GOT3 (cell line): ENCODE results near the gene PRDX3.
"Not testable (repeated sequence)": the region's sequence is repeated elsewhere in the genome, so short reads cannot be mapped to it uniquely, and the experiment has no call there.

Experiments
- DNase-seq: peaks from one replicate; lab custom pipeline; 2025; ENCODE audit warnings: mixed read lengths; lab: John Stamatoyannopoulos, UW

PRDX3 gene

DNA sequence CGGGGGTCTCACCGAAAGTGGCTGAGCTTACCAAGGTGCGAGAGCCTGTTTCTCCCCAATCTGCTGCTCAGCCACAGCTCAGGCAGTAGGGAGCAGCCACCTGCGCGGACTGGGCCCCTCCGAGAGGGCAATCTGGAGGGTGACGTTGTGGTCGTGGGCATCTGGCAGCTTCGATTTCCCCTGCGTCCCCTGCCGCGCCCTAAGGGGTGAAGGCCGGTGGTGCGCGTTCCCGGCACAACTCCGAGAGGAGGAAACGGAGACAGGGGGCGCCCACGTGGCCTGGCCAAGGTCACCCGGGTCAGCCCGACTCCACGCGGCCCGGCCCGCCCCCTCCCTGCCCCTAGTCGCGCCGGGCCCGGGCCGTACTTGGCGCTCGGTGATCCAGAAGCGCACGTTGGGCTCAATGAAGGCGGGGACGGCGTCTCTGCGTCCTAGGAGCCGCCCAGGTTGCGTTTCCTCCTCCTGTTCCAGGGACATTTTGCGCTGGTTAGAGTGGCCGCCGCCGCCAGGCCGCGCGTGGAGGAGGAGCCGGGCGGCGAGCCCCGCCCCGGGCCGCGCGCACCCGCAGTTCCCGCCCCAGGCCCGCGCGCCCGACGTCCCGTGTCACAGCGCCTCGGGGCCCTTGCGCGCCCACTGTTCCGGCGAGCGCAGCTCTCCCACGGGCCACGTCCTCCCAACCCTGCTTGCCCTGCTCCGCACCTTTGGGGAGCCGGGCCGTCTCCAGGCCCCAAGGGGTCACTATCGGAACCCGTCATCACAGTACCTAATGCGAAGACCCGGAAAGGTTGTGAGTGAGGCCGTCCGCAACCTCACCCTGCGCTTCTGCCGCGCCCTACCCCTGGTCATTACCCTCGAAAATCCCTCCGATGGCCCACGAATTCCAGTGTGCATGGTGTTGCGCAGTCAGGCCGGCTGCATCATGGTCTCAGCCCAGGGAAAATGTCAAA is 13.2 kb downstream of the PRDX3 start, which contains the start of gene SFXN4:
SFXN4 (minus strand) TSS at position 544 of the 947 bp plus-strand sequence; CDS start at position 477, 67 bp downstream.
- peak; percentile 37 for DNase-seq

DNA sequence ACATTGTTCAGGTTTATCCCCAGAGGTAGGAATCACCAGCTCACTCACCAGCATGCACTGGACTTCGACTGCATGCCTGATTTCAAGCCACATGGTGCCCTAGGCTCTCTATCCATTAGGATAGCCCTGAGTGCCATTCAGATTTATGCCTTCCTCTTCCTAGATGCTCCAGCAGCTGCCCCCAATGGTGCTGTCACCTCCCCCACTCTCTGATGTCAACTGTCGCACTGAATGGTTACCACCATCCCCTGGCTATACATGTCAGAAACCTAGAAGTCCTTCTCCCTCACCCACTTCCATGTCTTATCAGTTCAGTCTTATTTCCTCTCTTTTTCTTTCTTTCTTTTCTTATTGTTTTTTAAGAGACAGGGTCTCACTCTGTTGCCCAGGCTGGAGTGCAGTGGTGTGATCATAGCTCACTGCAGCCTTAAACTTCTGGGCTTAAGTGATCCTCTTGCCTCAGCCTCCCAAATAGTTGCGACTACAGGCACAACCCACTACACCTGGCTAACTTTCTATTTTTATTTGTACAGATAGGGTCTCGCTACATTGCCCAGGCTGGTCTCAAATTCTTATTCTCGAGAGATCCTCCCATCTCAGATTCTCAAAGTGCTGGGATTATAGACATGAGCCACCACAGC is 16.0 kb downstream of the PRDX3 start:
- no peak for DNase-seq

DNA sequence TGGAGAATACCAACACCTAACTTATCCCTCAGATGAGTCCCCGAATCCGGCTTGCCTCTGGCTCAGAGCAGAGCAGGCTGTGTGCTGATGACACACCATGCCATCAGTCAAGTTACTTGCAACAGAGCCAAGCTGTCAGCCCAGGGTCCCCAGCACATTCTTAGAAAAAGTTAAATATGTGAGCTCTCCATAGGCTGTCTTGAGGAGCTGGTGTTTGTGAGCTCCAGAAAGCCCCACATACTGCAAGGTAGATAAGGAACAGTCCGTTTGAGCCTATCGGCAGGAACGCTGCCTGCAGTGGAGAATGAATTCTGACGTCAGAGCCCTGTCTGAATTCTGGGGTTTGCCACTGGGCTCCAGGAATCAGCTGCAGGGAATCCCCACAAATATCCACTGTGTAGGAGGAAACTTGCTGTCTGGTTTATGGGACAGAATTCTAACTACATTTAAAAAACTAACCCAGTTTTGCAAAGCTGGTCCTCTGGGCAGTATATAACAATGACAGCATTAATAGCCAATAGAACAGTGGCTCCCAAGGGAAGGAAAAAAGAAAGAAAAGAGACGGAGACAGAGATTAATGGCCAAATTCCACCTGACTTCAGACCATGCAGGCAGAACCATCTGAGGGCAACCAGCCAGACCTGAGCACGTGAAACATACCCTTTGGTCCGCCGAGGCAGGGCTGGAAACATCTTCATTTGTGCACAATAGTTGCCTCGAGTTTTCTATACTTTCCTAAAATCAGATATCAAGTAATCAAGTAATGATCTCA is 16.7 kb downstream of the PRDX3 start:
- no peak for DNase-seq

DNA sequence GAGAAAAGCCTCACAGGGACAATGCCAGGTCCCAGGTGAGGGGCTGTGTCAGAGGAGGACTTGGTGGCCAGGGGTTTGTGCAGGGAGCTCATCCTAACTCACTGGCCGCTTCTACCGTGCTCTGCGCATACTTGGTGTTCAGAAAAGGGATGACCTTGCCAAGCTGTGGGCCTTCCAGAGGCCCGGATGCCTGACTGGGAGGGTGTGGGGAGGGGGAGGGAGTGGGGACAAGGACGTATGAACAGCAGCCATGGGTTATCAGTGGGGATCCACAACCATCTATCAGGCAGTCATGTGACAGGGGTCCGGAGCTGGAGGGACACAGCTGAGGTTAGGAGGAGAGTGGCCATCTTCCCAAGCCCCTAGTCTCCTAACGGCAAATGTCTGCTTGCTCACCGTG is 19.3 kb downstream of the PRDX3 start:
- no peak for DNase-seq

DNA sequence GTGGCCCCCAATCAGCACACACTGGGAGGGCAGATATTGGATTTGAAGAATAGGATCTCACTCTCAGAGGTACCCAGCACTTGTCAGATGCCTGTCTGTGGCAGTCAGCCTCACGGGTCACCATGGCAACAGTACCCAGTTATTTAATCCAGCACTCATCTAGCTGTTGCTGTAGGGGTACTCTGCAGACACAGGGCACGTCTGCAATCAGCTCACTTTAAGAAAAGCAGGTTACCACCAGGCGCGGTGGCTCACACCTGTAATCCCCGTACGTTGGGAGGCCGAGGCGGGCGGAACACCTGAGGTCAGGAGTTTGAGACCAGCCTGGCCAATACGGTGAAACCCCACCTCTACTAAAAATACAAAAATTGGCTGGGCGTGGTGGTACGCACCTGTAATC is 25.0 kb downstream of the PRDX3 start:
- no peak for DNase-seq

DNA sequence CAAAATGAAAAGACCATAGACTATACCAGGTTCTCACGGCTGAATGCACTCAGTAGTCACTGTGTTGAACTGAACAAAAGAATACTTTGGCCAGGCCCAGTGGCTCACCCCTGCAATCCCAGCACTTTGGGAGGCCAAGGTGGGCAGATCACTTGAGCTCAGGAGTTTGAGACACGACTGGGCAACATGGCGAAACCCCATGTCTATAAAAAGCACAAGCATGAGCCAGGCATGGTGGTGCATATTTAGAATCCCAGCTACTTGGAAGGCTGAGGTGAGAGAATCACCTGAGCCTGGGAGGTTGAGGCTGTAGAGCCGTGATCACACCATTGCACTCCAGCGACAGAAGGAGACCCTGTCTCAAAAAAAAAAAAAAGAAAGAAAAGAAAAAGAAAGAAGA is 25.6 kb downstream of the PRDX3 start:
- DNase-seq, result no peak

DNA sequence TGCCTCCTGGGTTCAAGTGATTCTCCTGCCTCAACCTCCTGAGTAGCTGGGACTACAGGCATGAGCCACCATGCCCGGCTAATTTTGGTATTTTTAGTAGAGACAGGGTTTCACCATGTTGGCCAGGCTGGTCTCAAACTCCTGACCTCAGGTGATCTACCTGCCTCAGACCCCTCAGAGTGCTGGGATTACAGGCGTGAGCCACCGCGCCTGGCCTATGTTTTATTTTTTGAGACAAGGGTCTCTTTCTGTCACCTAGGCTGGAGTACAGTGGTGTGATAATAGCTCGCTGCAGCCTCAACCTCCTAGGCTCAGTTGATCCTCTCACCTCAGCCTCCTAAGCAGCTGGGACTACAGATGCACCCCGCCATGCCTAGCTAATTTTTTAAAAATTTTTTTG is 27.0 kb downstream of the PRDX3 start:
- DNase-seq, result not testable (repeated sequence)

DNA sequence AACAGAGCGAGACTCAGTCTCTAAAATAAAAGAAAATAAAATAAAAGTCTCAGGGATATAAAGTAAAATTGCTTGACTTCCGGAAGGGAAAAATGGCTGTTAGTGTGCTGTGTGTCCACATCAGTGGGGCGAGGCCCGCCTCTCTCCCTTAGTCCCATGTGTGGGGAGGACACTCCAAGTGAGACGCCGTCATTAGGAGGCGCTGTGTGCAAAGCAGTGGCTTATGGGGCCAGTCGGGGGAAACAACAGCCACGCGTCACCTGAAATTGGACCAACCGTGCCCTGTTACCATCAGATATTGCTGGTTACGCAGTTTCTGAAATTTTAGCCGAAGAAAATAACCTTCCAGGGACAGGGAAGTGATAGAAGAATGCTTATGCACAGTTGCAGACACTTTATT is 28.9 kb downstream of the PRDX3 start:
- DNase-seq, result no peak

DNA sequence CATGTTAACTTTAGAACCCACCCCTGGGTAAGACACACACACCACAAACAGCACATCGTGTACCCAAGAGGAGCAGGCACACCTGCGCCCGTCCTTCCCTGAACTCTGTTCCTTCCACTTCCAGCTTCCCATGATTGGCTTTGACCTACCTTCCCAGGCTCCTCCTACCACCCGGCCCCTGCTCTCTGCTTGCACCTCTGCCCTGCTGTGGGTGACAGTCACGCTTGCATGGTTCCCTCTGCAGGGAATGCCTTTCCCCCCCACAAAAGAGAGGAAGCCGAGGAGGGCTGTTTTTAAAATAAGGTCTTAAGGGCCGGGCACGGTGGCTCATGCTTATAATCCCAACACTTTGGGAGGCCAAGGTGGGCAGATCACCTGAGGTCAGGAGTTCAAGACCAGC is 29.5 kb downstream of the PRDX3 start:
- no peak for DNase-seq

DNA sequence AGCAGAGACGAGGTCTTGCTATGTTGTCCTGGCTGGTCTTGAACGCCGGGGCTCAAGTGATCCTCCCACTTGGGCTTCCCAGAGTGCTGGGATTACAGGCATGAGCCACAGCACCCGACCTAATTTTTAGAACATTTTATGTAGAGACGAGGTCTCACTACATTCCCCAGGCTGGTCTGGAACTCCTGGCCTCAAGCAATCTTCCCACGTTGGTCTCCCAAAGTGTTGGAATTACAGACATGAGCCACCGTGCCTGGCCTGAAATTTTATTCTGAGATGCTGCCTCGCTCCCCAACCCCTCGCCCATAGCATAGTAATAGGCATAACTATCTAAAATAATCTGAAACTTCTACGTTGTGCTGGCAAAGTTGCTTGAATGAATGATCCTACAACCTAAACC is 35.0 kb downstream of the PRDX3 start:
- DNase-seq, result no peak

DNA sequence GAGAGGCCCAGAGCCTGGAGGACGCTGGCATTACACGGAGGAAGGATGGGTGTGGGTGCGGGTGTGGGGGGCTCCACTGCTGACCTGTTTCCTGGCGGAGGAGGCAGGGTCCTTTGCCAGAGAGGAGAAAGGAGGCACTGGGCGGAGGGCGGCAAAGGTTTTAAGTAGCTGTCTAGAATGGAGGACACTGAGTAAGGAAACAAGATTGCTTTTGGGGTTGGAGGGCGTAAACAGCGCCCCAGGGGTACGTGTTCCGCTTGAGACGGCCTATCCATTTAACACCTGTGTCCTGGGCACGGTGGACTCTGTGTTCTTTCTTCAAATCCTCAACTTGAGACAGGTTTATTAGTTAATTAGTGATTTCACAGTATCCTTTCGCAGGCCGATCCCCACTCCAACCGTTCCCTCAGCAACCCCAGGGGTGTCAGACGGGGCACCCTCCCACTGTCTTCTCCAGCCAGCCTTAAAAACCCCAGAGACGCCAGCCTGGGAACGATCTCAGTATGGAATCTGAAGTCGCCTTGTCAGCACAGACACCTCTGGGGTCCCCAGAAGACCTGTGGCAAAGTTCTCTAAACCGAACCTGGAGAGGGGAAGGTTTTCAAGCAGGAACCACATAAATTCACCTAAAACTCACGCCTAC is 37.9 kb downstream of the PRDX3 start:
- no peak for DNase-seq

DNA sequence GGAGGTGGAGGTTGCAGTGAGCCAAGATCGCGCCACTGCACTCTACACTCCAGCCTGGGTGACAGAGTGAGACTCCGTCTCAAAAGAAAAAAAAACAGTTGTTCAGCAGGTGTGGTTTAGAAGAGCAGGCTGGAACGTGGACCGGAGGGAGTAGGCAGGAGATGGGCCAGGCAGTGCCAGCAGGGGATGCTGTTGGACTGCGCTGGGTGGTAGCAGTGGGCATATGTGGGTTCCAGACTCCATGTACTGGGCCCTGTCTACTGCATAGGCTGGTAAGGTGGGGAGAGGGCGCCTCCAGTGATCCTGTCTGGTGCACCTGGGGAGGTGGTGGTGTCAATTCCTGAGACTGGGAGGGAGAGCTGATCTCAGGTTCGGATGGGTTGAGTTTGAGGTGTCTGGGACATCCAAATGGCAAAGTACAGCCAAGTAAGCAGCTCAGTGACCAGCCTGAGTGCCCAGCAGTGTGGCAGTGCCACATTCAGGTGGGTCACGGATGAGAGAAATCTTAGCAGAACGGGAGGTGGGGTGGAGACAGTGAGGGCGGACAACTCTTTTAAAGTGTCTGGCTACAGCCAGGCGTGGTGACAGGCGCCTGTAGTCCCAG is 39.0 kb downstream of the PRDX3 start:
- no peak for DNase-seq

DNA sequence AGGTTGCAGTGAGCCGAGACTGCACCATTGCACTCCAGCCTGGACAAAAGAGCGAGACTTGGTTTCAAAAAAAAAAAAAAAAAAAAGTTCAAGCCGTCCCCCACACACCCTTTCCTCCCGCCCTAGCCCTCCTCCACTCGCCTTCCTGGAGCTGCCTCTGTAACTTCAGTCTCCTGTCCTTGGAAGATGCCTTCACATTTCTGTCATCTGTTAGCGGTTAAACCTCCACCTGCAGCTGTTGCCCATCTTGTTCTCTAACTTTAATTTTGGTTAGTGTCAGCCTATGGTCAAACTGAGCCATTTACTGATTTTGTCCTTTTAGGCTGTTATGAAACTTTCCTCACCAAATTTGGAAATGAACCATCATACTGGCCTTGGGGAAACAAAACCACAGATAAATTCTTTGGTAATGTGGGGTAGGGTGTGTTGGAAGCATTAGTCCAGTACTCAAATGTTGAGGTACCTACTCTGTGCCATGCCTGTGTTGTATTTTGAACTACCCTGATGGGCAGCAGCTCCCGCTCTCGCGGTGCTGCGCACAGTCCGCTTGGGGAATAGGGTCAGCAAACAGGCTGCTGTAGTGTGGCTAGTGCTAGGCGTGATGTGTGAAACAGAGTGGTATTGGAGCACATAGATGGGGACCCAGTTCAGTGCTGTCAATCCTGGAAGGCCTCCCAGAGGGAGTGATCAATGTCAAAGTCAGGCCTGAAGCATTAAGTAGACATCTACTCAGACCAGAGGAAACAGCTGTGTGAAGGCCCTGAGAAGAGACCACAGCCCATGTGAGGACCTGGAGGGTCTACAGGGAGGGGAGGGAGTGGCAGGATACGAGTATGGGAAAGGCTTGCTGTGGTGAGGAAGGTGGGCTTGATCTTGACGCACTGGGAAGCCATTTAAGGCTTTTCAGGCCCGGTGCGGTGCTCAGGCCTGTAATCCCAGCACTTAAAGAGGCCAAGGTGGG is 40.0 kb downstream of the PRDX3 start:
- DNase-seq, result no peak

DNA sequence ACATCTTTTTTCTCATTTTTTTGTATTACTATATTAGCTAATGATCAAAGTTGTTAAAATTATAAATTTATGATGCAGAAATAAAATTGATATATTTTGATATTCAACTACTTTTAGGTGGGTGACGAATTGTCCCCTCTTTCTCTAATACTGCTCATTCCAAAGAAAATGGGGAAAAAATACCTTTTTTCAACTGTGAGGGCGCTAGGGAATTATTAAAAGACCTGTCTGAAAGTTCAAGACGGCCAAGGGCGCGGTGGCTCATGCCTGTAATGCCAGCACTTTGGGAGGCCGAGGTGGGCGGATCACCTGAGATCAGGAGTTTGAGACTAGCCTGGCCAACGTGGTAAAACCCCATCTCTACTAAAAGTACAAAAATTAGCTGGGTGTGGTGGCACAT is 40.7 kb downstream of the PRDX3 start:
- DNase-seq, result not testable (repeated sequence)

DNA sequence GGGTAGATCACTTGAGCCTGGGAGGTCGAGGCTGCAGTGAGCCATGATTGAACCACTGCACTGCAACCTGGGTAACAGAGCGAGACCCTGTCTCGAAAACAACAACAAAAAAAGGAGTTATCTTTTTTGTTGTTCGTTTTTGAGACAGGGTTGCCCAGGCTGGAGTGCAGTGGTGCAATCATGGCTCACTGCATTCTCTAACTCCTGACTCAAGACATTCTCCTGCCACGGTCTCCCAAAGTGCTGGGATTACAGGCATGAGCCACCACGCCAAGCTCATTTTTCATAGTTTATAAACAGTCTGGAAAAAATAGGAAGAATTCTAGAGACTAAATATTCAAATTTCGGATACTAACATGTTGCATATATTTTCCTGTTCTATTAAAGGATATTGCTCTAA is 42.5 kb downstream of the PRDX3 start:
- DNase-seq, result no peak

DNA sequence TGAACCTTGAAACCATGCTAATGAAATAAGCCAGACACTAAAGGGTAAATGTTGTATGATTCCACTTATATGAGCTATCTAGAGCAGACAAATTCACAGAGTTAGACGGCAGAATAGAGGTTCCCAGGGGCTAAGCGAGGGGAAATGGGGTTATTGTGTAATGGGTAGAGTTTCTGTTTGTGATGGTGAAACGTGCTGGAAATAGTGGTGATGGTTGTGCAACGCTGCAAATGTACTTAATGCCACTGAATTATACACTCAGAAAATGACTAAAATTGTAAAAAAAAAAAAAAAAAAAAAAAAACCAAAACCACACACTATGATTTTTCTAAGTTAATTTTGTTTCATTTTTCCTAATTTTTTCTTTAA is 43.1 kb downstream of the PRDX3 start:
- DNase-seq, result no peak

DNA sequence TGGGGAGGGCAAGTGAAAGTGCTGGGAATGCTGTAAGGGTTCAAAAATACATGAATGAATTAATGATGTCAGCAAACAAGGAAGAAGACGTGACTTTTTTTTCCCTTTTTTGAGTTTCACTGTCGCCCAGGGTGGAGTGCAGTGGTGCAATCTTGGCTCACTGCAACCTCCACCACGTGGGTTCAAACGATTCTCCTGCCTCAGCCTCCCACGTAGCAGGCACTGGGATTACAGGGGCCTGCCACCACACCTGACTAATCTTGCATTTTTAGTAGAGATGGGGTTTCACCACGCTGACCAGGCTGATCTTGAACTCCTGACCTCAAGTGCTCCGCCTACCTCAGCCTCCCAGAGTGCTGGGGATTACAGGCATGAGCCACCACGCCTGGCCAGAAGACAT is 44.7 kb downstream of the PRDX3 start:
- DNase-seq, result no peak

DNA sequence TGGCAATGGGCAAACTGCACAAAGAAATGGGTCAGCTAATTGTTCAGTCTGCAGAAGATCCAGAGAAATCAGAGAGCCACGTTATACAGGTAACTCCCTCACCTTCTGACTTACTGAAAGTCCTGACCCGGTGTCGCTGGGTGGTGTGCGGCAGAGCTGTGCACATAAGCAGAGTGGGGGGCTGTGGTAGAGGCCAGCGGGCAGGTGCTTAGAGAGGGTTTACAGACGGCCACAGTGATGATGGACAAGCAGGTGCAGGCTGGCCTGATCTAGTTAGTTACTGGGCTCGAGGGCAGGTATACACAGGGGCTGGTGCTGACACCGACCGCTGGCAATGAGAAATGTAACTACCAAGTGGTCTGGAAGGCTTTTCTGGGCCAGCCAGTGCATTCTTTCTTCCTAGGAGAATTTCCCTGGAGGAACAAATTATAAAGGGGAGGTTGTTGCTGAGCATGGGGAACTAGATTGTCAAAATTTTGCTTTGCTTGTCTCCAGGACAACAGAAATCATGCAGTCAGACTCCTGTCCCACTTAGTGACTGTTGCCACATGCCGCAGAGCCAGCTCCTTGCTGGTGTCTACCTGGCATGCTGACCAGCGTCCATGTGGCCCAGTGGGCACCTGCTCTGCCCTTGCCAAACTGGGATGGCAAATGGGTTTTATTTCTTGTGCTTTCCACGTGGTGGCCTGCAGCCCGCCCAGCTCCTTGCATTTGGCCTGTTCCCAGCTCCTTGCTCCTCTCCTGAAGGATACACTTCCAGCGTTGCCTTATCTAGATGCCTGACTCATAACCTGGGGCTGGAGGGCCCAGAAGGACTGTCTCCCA is 45.9 kb downstream of the PRDX3 start:
- no peak for DNase-seq

DNA sequence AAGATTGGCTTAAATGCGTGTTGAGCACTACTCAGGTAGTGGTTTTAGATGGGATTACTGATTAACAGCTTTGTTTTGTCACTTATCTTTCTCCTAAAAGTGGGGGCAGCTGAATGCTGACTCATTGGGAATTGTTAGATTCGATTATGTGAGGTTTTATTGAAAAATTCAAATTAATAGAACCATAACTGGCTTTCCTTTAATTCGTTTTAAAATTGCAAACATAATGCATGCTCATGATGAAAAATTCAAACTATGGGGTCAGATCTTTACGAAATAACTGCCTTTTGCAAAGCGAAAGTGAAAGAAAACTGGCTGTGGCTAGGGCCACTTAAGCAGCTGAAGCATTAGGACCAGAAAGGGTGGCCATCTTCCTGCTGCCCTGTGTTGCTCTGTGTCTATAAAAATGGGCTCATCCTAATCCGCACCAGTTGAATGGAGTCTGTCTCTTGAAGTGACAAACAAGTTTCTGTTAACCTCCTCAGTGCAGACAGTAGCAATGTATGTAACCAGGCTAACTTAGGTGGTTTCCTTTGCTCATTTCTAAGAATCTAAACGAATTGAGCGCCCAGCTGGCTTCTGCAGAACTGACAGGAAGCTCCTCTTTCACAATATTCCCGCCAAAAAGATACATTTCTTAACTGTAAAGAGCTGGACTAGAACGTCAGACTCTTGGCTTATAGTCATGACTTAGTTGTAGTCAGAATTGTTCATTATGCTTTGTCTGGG is 46.9 kb downstream of the PRDX3 start:
- no peak for DNase-seq
